ENCODE results near the gene TSPEAR. TPM values are rescaled to one million over a fixed set of nuclear protein-coding genes. Genes with fewer than 3 reads are reported as not detected.

Gene TSPEAR
- total and polyA plus RNA-seq, 2 of the 13 experiments (the other 11 are each of a cell fraction or from before 2014, with no cell fraction given) = 0.07 to 0.32 TPM

- CTCF ChIA-PET (ENCODE audit: low intra/inter-chr PET ratio, low total read pairs) = no interaction called here
- H3K4me2 ChIP-seq (ENCODE audit: low read depth, low read length) = no peak overlapping the region
- H3K4me1 ChIP-seq (ENCODE audit: insufficient read depth, low read length) = no peaks in the 10 kb centered on the region
- no peak overlapping the region for H2AFZ ChIP-seq (ENCODE audit: low read length)
- FAIRE-seq = no peak
- no peak overlapping the region for H3K27ac ChIP-seq (ENCODE audit: extremely low read length, insufficient read depth, low read length)
- H3K9me3 ChIP-seq (ENCODE audit: low read length) = no peaks in the 10 kb centered on the region
- 48% methylated on average over 8 of the region's 8 CpGs for WGBS (ENCODE audit: low lambda C conversion rate)
- H3K4me3 ChIP-seq (replicated peaks in 1 of 3; ENCODE audit: insufficient read depth in 1 of 3, low read depth in 2 of 3, low read length in 3 of 3) = no peak overlapping the region
- BruUV-seq (replicated peaks) = no TSS peak
- TF ChIP-seq KMT2B (CRISPR knock-in tag; IDR thresholded peaks at IDR 0.05) = no peak
- TF ChIP-seq PREB (CRISPR knock-in tag; IDR thresholded peaks at IDR 0.05) = no peak
- TF ChIP-seq RNF219 (CRISPR knock-in tag; IDR thresholded peaks at IDR 0.05) = no peak
- intact Hi-C loops (cut with micrococcal nuclease; ENCODE audit: unreplicated experiment) (no loop called here), in situ Hi-C loops (cut with HindIII; ENCODE audit: extremely low pct_ligation_motif_present, low pct_unique_long_range_greater_than_20kb) (no loop called here)
- ATAC-seq = no peak
- H4K20me1 ChIP-seq (ENCODE audit: insufficient read depth, low read length) = no peaks in the 10 kb centered on the region
- peaks cover 0 to 1% of the 10 kb centered on the region in 2 experiments; a peak in 1 of 5 replicates for H3K27me3 ChIP-seq (ENCODE audit: control insufficient read depth in 1 of 2, insufficient read depth in 2 of 2, low read length in 2 of 2)
- no peak overlapping the region for H3K9ac ChIP-seq (ENCODE audit: insufficient read depth, low read depth, low read length)
- no peaks in the 10 kb centered on the region for H3K79me2 ChIP-seq (ENCODE audit: insufficient read depth, low read length)
- H3K36me3 ChIP-seq (replicated peaks in 1 of 2; ENCODE audit: control insufficient read depth in 1 of 2, insufficient read depth in 2 of 2, low read length in 2 of 2) = no peaks in the 10 kb centered on the region
- DNase-seq (ENCODE audit: low spot score) = no peak
- POLR2A ChIA-PET = no interaction called here
Measured at GRCh38 chr21:44603911-44604310, 107.5 kb downstream of the TSPEAR start.

- no peaks in the 10 kb centered on the region for H3K4me1 ChIP-seq (ENCODE audit: insufficient read depth, low read length)
- no peak overlapping the region for H3K4me3 ChIP-seq (replicated peaks in 1 of 3; ENCODE audit: insufficient read depth in 1 of 3, low read depth in 2 of 3, low read length in 3 of 3)
- 62% methylated on average over 8 of the region's 17 CpGs for WGBS (ENCODE audit: low lambda C conversion rate)
- H4K20me1 ChIP-seq (ENCODE audit: insufficient read depth, low read length) = no peaks in the 10 kb centered on the region
- H2AFZ ChIP-seq (ENCODE audit: low read length) = no peak overlapping the region
- H3K79me2 ChIP-seq (ENCODE audit: insufficient read depth, low read length) = no peaks in the 10 kb centered on the region
- DNase-seq (ENCODE audit: low spot score) (no peak), ATAC-seq (no peak), FAIRE-seq (no peak)
- BruUV-seq (replicated peaks) = no TSS peak
- H3K27ac ChIP-seq (ENCODE audit: extremely low read length, insufficient read depth, low read length) = no peak overlapping the region
- ChIA-PET CTCF (ENCODE audit: low intra/inter-chr PET ratio, low total read pairs) (no interaction called here), POLR2A (no interaction called here)
- H3K27me3 ChIP-seq (ENCODE audit: control insufficient read depth in 1 of 2, insufficient read depth in 2 of 2, low read length in 2 of 2) = peaks cover 0 to 1% of the 10 kb centered on the region in 2 experiments; a peak in 1 of 5 replicates
- H3K36me3 ChIP-seq (replicated peaks in 1 of 2; ENCODE audit: control insufficient read depth in 1 of 2, insufficient read depth in 2 of 2, low read length in 2 of 2) = no peaks in the 10 kb centered on the region
- H3K9ac ChIP-seq (ENCODE audit: insufficient read depth, low read depth, low read length) = no peak overlapping the region
- H3K9me3 ChIP-seq (ENCODE audit: low read length) = no peaks in the 10 kb centered on the region
- in situ Hi-C loops (cut with HindIII; ENCODE audit: extremely low pct_ligation_motif_present, low pct_unique_long_range_greater_than_20kb) (no loop called here), intact Hi-C loops (cut with micrococcal nuclease; ENCODE audit: unreplicated experiment) (no loop called here)
- no peak overlapping the region for H3K4me2 ChIP-seq (ENCODE audit: low read depth, low read length)
- TF ChIP-seq ATF6 (CRISPR knock-in tag; conservative IDR thresholded peaks at IDR 0.05) (no peak), ZNF574 (CRISPR knock-in tag; IDR thresholded peaks at IDR 0.05) (no peak), GATAD1 (CRISPR knock-in tag; IDR thresholded peaks at IDR 0.05) (no peak), SMAD1 (CRISPR knock-in tag; IDR thresholded peaks at IDR 0.05; ENCODE audit: borderline replicate concordance, low read depth) (no peak)
Measured at GRCh38 chr21:44603109-44603875, 108.1 kb downstream of the TSPEAR start.
